H1 (cell line): ENCODE results near the gene KRTAP5-8. TPM values are rescaled to one million over a fixed set of nuclear protein-coding genes. Genes with fewer than 3 reads are reported as not detected.

Source experiments
- BACH1 ChIP-seq: IDR thresholded peaks from 2 replicates; pipeline ENCODE4 v1.6.1; 2012; ENCODE audit warnings: low read length, improper control_type of control experiment
- CTBP2 ChIP-seq: IDR thresholded peaks from 2 replicates; pipeline ENCODE4 v1.7.0; 2011; ENCODE audit warnings: borderline replicate concordance, mild to moderate bottlenecking, moderate library complexity, mixed read lengths, low read length; ENCODE audit not compliant: insufficient read depth, insufficient read length
- EP300 ChIP-seq, 2 experiments: IDR thresholded peaks; 1 replicate in 1 of 2; 2 replicates in 1 of 2; pipeline ENCODE4 v1.6.1; 2011 to 2012; ENCODE audit warnings: low read depth in 2 of 2, low read length in 2 of 2, mild to moderate bottlenecking in 2 of 2, borderline replicate concordance in 1 of 2, inconsistent platforms in 1 of 2, moderate library complexity in 1 of 2
- MAFK ChIP-seq: IDR thresholded peaks from 2 replicates; pipeline ENCODE4 v1.6.1; 2012; ENCODE audit warnings: low read depth, mild to moderate bottlenecking, improper control_type of control experiment, low read length
- RBBP5 ChIP-seq: IDR thresholded peaks from 2 replicates; pipeline ENCODE4 v1.7.1; 2012; ENCODE audit warnings: low read depth, mild to moderate bottlenecking, inconsistent platforms, low read length, moderate library complexity, borderline replicate concordance
- TCF12 ChIP-seq: IDR thresholded peaks from 2 replicates; pipeline ENCODE4 v1.6.1; 2011; ENCODE audit warnings: low read depth, mild to moderate bottlenecking, low read length
- polyA plus RNA-seq, 7 experiments: library from polyadenylated mRNA; depleted of rRNA in 3 of 7; stranded (reverse) in 5 of 7; unstranded in 2 of 7; fragments of >200 nt in 5 of 7; fragments of 200-250 nt in 2 of 7; gene quantifications; 1 replicate in 5 of 7; 2 replicates in 1 of 7; 4 replicates in 1 of 7; pipeline versions ENCODE4 v1.2.1 to v1.2.3, GENCODE V29; 2011 to 2013; ENCODE audit warnings: missing spikeins in 2 of 7, mixed read lengths in 2 of 7
- total RNA-seq: library from RNA; stranded (reverse); fragmentation: NEBNext Ultra II Directional; extraction: Animal tissue kit (Norgen Biotek cat#: 25700); gene quantifications from 2 replicates; pipeline ENCODE4 v1.2.1, GENCODE V29; 2021

KRTAP5-8 gene
- total and polyA plus RNA-seq, 2 of the 8 experiments (the other 6 are each of a cell fraction or from before 2014, with no cell fraction given): not detected

DNA sequence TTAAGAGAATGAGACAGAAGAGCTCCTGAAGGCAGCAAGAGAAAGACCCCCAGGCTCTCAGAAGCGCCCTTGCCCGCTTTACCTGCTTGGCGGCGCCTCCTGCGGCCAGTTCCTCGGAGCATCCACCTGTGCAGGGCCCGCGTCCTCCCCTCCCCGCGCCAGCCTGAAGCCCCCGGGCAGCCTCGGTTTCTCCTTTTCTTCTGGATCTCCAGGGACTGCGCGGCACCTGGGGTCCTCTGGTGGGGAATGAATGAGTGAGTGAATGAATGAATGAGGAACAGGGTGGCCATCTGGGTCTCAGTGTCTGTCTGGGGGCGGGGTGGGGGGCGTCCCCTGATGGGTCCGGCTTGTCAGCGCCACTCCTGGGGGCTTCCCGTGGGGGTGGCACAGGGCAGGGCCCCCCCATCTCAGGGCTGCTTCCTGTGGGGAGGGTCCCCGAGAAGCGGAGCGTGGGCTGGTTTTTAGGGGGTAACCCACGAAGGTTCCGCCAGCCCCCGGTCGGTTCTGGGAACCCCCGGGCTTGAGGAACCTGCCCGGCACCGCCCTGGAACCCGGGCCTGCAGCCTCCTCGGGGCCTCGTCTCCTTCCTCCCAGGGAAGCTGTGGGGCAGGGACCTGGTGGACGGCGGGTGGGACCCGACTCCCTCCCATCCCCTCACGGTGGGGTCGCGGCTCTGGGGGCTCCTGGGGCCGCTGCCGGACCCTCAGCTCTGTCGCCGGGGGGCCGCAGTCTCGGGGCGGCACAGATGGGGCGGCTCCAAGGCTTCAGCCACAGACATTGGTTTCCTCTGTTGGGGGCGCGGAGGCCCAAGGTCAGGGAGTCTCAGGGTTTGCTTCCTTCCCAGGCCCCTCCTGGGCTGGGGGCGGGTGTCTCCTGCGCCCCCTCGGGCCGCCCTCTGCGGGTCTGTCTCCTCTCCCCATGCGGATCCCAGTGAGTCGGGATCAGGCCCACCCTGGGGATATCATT lies 19.0 kb upstream of the KRTAP5-8 start (continued):
- TF ChIP-seq CTBP2: no peak
- no peak for TF ChIP-seq TCF12
- no peak for TF ChIP-seq EP300 (IDR thresholded peaks at IDR 0.05; ENCODE audit: borderline replicate concordance in 1 of 2, low read depth in 2 of 2, low read length in 2 of 2)
- no peak for TF ChIP-seq BACH1
- no peak for TF ChIP-seq RBBP5
- TF ChIP-seq MAFK: no peak
